NCI-H446 (cell line): ENCODE results near the gene ATL1.
"Not testable (repeated sequence)": the region's sequence is repeated elsewhere in the genome, so short reads cannot be mapped to it uniquely, and the experiment has no call there.

Experiments
- DNase-seq, 2 experiments: peaks; one replicate each; lab custom pipeline; 2025; lab: John Stamatoyannopoulos, UW

The ATL1 gene

GRCh38 chr14:50657753-50658152 is 97.8 kb downstream of the ATL1 start:
- no peak for DNase-seq

- no peak for DNase-seq
Observed at GRCh38 chr14:50658203-50658602, 98.3 kb downstream of the ATL1 start.

GRCh38 chr14:50659327-50659974 is 99.5 kb downstream of the ATL1 start:
- DNase-seq, result no peak

- DNase-seq, result not testable (repeated sequence)
Observed at GRCh38 chr14:50664579-50664978, 104.6 kb downstream of the ATL1 start.

DNA sequence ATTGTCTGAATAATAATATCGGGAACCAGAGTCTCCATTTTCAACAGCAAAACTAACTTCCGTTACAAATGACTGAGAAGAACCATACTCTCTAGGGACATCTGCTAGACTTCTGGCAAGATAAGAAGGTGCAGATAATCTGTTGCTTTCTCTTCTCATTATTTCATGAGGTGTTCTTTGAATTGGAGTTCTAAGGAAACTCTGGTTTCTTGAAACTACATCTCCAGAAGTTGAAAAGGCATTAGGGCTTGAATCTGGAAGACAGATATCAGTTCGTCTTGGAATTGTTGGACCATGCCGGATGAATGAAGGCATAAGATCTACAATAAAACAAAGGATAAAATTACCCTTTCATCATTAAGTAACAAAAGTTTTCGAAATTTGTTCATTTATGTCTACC is 105.4 kb downstream of the ATL1 start:
- not testable (repeated sequence) for DNase-seq

DNA sequence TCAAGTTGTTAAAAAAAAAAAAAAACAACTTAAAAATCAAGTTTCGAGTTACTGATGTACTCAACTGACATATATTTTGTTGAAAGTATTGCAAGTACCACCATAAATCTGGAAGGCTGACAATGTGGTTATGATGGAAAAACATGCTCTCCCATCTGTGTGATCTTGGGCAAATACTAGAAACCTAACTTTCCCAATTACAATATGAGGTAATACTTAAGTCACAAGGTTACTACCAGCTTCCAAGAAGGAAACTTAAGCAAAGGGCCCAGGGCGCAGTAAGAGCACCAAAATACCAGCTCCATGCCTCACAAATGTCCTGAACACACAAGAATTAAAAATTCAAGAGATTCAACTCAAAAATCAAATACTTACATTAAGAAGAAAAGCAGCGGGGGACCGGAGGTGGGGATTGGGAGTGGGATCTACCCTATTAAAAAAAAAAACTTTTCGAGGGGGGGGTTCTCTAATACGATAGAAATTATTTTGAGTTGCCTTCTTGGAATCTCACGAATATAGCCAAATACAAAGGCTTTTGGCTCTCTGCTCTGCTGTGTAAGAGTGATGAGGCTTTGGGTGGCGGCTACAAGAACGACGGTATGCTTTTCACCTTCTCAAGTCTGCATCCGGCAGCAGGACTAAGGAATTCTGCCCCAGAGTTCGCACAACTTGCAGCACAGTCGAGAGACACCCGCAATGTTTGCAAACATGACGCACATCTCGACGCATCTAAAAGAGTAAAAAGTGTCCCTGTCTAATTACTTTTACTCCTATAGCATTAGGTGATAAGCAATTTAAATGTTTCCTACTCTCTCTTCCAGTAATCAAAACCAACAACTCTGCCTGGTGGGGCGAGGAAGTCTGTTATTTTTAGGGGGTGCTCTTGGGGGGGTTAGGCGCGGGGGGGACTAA is 107.1 kb downstream of the ATL1 start:
- peak in 1 of 2 experiments; percentile 4 for DNase-seq

- DNase-seq, result no peak
Observed at GRCh38 chr14:50667684-50667995, 107.7 kb downstream of the ATL1 start.

GRCh38 chr14:50667996-50668825 is 108.3 kb downstream of the ATL1 start, which contains the start of gene SAV1:
TSS of gene SAV1 (minus strand) at chr14:50668306. CDS start at chr14:50667967, 339 bp downstream.
- peak; percentile 47 to 87 for DNase-seq

DNA sequence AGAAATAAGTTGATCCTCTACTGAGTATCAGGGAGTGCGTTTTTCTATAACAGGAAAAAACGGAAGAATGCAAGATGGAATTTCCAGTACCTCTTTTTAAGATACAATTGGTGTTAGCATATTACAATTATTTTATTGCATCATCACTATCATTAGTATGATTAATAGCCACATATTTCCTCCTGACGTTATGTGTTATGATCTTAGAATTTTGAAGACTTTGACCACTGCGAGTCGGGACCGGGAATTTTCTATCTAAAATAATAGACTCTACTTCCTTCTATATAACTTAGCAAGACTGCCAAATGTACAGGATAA is 108.8 kb downstream of the ATL1 start:
- DNase-seq, result peak in 1 of 2 experiments; percentile 46

DNA sequence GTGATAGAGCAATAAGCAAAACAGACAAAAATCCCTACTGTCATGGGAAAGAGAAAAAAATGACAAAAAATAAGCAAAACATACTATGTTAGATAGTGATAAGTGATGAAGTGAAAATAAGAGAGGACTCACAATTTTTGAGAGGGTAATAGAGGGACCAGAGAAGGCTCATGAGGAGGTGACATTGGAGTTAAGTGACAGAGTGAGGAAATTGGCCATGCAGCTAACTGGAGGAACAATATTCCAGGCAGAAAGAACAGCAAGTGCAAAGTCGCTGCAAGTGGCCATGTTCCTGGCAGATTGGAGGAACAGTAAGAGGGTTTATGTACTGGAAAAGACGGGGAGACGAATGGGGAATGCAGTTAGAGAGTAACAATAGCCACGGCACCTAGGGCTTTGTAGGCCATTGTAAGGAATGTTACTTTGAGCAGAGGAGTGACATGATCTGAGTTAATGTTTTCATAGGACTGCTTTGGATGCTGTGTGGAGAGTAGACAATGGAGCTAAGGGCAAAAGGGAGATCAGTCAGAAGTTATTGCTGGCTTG is 109.6 kb downstream of the ATL1 start:
- DNase-seq, result no peak

GRCh38 chr14:50670196-50670865 is 110.4 kb downstream of the ATL1 start:
- DNase-seq, result no peak

- no peak for DNase-seq
Observed at GRCh38 chr14:50670866-50671256, 110.9 kb downstream of the ATL1 start.

GRCh38 chr14:50675597-50675996 is 115.7 kb downstream of the ATL1 start:
- DNase-seq, result no peak

- no peak for DNase-seq
Observed at GRCh38 chr14:50676814-50677516, 117.0 kb downstream of the ATL1 start.

DNA sequence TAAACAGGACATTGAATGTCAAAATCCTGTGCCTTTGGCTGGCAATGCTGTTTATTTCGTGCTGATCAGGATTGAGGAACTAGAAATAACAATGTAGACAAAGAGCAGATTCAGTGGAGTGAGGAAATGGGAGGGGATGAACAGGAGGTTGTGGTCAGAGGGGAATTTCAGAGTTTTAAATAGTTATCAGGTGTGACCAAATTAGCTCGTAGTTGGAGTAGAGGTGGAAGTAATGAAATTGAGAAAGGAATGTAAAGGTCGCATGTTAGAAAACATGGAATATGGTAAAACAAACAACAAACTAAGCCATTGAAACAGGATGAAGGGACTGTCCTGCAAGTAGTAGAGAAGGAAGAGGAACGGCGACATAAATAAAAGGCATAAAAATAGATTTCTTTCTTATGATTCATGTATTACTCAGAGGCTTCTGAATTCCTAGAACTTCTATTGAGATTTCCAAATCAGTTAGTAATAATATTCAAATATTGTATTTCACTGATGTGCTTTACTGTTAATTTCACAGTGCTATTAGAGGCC is 117.7 kb downstream of the ATL1 start:
- no peak for DNase-seq

DNA sequence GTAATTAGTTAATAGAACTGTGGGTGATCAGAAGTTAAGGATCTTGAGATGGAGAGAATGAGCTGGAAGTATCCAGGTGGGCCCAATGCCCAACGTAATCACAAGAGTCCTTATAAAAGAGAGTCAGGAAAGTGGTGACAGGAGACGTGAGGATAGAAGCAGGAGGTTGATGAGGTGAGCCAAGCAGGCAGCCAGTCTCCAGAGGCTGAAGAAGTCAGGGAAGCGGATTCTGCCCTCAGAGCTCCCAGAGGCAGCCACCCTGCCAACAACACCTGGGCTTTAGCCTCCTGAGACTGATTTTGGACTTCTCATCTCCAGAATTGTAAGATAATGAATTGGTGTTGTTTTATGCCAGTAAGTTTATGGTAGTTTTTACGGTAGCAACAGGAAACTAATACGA is 118.2 kb downstream of the ATL1 start:
- DNase-seq, result no peak

- DNase-seq, result no peak
Observed at GRCh38 chr14:50679674-50680073, 119.7 kb downstream of the ATL1 start.
